WTC11 (cell line): ENCODE measurements around the gene RPL41. TPM values are rescaled to one million over a fixed set of nuclear protein-coding genes. Genes with fewer than 3 reads are reported as not detected.

Experiments used
- ATF2 ChIP-seq: sonication (generic); formaldehyde crosslinking; IDR thresholded peaks from 2 replicates; pipeline ENCODE4 v1.8.1; 2022; ENCODE audit warnings: low read depth, missing genetic modification reagents, borderline replicate concordance
- CREB1 ChIP-seq: sonication (generic); formaldehyde crosslinking; IDR thresholded peaks from 2 replicates; pipeline ENCODE4 v1.8.0; 2023; ENCODE audit warnings: mild to moderate bottlenecking, missing genetic modification reagents
- E2F1 ChIP-seq: sonication (generic); formaldehyde crosslinking; IDR thresholded peaks from 2 replicates; pipeline ENCODE4 v1.8.0; 2022; ENCODE audit warnings: mild to moderate bottlenecking, missing genetic modification reagents
- ERG ChIP-seq: fragments of 250-450 bp; sonication (Bioruptor Pico); IDR thresholded peaks from 2 replicates; pipeline ENCODE4 v1.8.0; 2021; ENCODE audit warnings: mild to moderate bottlenecking
- ETV6 ChIP-seq: sonication (generic); formaldehyde crosslinking; IDR thresholded peaks from 2 replicates; pipeline ENCODE4 v1.8.1; 2022; ENCODE audit warnings: mild to moderate bottlenecking, missing genetic modification reagents
- GRHL2 ChIP-seq: fragments of 250-450 bp; sonication (Bioruptor Pico); IDR thresholded peaks from 2 replicates; pipeline ENCODE4 v1.8.0; 2022; ENCODE audit warnings: mild to moderate bottlenecking, moderate library complexity; ENCODE audit not compliant: insufficient replicate concordance, severe bottlenecking
- GTF2I ChIP-seq: fragments of 250-450 bp; sonication (Bioruptor Pico); conservative IDR thresholded peaks from 2 replicates; pipeline ENCODE4 v1.4.0; 2021; ENCODE audit warnings: mild to moderate bottlenecking
- HMGA2 ChIP-seq: fragments of 250-450 bp; sonication (Bioruptor Pico); IDR thresholded peaks from 2 replicates; pipeline ENCODE4 v1.4.0; 2021; ENCODE audit warnings: mild to moderate bottlenecking, moderate library complexity
- IRF1 ChIP-seq: sonication (generic); formaldehyde crosslinking; IDR thresholded peaks from 2 replicates; pipeline ENCODE4 v1.8.0; 2023; ENCODE audit warnings: missing genetic modification reagents
- NFATC4 ChIP-seq: fragments of 250-450 bp; sonication (Bioruptor Pico); IDR thresholded peaks from 2 replicates; pipeline ENCODE4 v1.9.0; 2021; ENCODE audit warnings: mild to moderate bottlenecking
- NFE2L1 ChIP-seq: sonication (generic); formaldehyde crosslinking; IDR thresholded peaks from 2 replicates; pipeline ENCODE4 v1.8.1; 2023; ENCODE audit warnings: missing genetic modification reagents
- NFYB ChIP-seq: sonication (generic); formaldehyde crosslinking; conservative IDR thresholded peaks from 2 replicates; pipeline ENCODE4 v1.8.0; 2022; ENCODE audit warnings: low read depth, missing genetic modification reagents
- PRDM15 ChIP-seq: sonication (generic); formaldehyde crosslinking; IDR thresholded peaks from 2 replicates; pipeline ENCODE4 v1.8.0; 2022; ENCODE audit warnings: missing genetic modification reagents
- PREB ChIP-seq: sonication (generic); formaldehyde crosslinking; IDR thresholded peaks from 2 replicates; pipeline ENCODE4 v1.8.1; 2022; ENCODE audit warnings: mild to moderate bottlenecking, missing genetic modification reagents, moderate library complexity, borderline replicate concordance
- RORB ChIP-seq: fragments of 250-450 bp; sonication (Bioruptor Pico); IDR thresholded peaks from 2 replicates; pipeline ENCODE4 v1.9.0; 2021; ENCODE audit warnings: mild to moderate bottlenecking
- USF1 ChIP-seq: sonication (generic); formaldehyde crosslinking; IDR thresholded peaks from 2 replicates; pipeline ENCODE4 v1.8.0; 2022; ENCODE audit warnings: mild to moderate bottlenecking, missing genetic modification reagents
- ZBTB21 ChIP-seq: sonication (generic); formaldehyde crosslinking; IDR thresholded peaks from 2 replicates; pipeline ENCODE4 v1.8.1; 2023; ENCODE audit warnings: mild to moderate bottlenecking, missing genetic modification reagents, borderline replicate concordance
- ZBTB43 ChIP-seq: sonication (generic); formaldehyde crosslinking; IDR thresholded peaks from 2 replicates; pipeline ENCODE4 v1.8.1; 2023; ENCODE audit warnings: mild to moderate bottlenecking, missing genetic modification reagents
- ZNF121 ChIP-seq: sonication (generic); formaldehyde crosslinking; IDR thresholded peaks from 2 replicates; pipeline ENCODE4 v1.8.0; 2023; ENCODE audit warnings: missing genetic modification reagents
- ZNF232 ChIP-seq: sonication (generic); formaldehyde crosslinking; IDR thresholded peaks from 2 replicates; pipeline ENCODE4 v1.8.0; 2022; ENCODE audit warnings: mild to moderate bottlenecking, missing genetic modification reagents
- ZNF263 ChIP-seq: sonication (generic); formaldehyde crosslinking; IDR thresholded peaks from 2 replicates; pipeline ENCODE4 v1.8.1; 2022; ENCODE audit warnings: low read depth, mild to moderate bottlenecking, moderate library complexity, missing genetic modification reagents
- ZNF317 ChIP-seq: sonication (generic); formaldehyde crosslinking; IDR thresholded peaks from 2 replicates; pipeline ENCODE4 v1.8.1; 2023; ENCODE audit warnings: low read depth, mild to moderate bottlenecking, moderate library complexity, missing genetic modification reagents, borderline replicate concordance
- ZNF425 ChIP-seq: fragments of 250-450 bp; sonication (Bioruptor Pico); conservative IDR thresholded peaks from 2 replicates; pipeline ENCODE4 v1.9.0; 2021; ENCODE audit warnings: mild to moderate bottlenecking
- total RNA-seq: library from RNA; stranded (reverse); gene quantifications from 3 replicates; pipeline ENCODE4 v1.2.3, GENCODE V29; 2021

Gene RPL41
- total RNA-seq, 1 experiment from 2014 or later: 4,004 TPM

GRCh38 chr12:56158029-56158925 is 41.8 kb downstream of the RPL41 start, which contains the start of gene MYL6 (continued):
- TF ChIP-seq PRDM15 (CRISPR knock-in tag) (no peak), PREB (CRISPR knock-in tag) (no peak), GTF2I (CRISPR knock-in tag) (no peak), ZNF317 (CRISPR knock-in tag) (no peak), ZBTB21 (peak; percentile 76; the same call in 1 of the 2 replicates), ZNF121 (no peak), NFATC4 (CRISPR knock-in tag) (peak; percentile 96), GRHL2 (CRISPR knock-in tag) (no peak), IRF1 (peak; percentile 38; the same call in 1 of the 2 replicates), CREB1 (CRISPR knock-in tag) (no peak), ZBTB43 (peak; percentile 38; the same call in 1 of the 2 replicates), ERG (CRISPR knock-in tag) (peak; percentile 95; the same call in 1 of the 2 replicates), ETV6 (CRISPR knock-in tag) (no peak; the same call in 1 of the 2 replicates), ZNF232 (CRISPR knock-in tag) (peak; percentile 39; the same call in 1 of the 2 replicates), ATF2 (CRISPR knock-in tag) (peak; percentile 23; the same call in 1 of the 2 replicates), NFE2L1 (CRISPR knock-in tag) (peak; percentile 89), RORB (CRISPR knock-in tag) (no peak; the same call in 1 of the 2 replicates), E2F1 (CRISPR knock-in tag) (no peak), HMGA2 (CRISPR knock-in tag) (peak; percentile 45), NFYB (CRISPR knock-in tag) (peak; percentile 53), ZNF263 (CRISPR knock-in tag) (no peak), USF1 (CRISPR knock-in tag) (no peak; the same call in 1 of the 2 replicates), ZNF425 (CRISPR knock-in tag) (peak; percentile 87; the same call in 1 of the 2 replicates)
